Nephron (organoid): ENCODE measurements around the gene PATZ1.

Experiments
- H3K27ac Mint-ChIP-seq, 3 experiments: 2 replicates each; pipeline ENCODE4 v1.8.0; 2020; ENCODE audit warnings: mixed read lengths in 3 of 3, mild to moderate bottlenecking in 2 of 3, moderate library complexity in 1 of 3
- H3K27me3 Mint-ChIP-seq: 2 replicates; pipeline ENCODE4 v1.8.0; 2021; ENCODE audit warnings: low read depth, mild to moderate bottlenecking, moderate library complexity, mixed read lengths
- H3K36me3 Mint-ChIP-seq: 2 replicates; pipeline ENCODE4 v1.8.0; 2020; ENCODE audit warnings: low read depth, mixed read lengths
- H3K4me1 Mint-ChIP-seq: 2 replicates; pipeline ENCODE4 v1.8.0; 2020; ENCODE audit warnings: mixed read lengths
- H3K4me3 Mint-ChIP-seq, 3 experiments: 2 replicates each; pipeline ENCODE4 v1.8.0; 2020; ENCODE audit warnings: mild to moderate bottlenecking in 3 of 3, mixed read lengths in 3 of 3, moderate library complexity in 2 of 3
- H3K9me3 Mint-ChIP-seq: 2 replicates; pipeline ENCODE4 v1.8.0; 2020; ENCODE audit warnings: mixed read lengths
- TF ChIP-seq, protein P1 (sequence below), 3 experiments: fragments of 200-600 bp; sonication (generic); IDR thresholded peaks; one replicate each; pipeline ENCODE4 v1.5.0; 2021; ENCODE audit warnings: antibody characterized with exemption in 3 of 3; ENCODE audit not compliant: unreplicated experiment in 3 of 3

PATZ1 gene

DNA sequence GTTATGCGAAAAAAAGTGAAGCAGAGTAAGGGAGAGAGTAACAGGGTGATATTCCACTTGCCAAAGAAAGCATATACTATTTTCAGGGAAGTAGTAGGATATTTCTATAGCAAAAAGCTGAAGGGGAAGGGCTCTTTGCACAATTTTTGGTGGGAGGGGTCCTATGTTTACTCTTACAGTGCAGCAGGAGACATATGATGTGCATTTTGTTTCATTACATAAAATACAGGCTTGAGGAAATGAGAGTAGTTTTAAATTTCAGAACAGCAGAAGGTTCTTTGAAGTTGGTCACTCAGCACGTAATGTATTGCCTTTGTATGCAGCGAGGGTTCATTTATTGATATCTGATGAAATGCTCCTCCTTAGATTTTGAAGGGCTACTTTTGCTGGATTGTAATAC, 50.8 kb downstream of the PATZ1 start:
- no peaks in the 10 kb centered on the region for H3K9me3 Mint-ChIP-seq
- TF ChIP-seq, protein P1, sequence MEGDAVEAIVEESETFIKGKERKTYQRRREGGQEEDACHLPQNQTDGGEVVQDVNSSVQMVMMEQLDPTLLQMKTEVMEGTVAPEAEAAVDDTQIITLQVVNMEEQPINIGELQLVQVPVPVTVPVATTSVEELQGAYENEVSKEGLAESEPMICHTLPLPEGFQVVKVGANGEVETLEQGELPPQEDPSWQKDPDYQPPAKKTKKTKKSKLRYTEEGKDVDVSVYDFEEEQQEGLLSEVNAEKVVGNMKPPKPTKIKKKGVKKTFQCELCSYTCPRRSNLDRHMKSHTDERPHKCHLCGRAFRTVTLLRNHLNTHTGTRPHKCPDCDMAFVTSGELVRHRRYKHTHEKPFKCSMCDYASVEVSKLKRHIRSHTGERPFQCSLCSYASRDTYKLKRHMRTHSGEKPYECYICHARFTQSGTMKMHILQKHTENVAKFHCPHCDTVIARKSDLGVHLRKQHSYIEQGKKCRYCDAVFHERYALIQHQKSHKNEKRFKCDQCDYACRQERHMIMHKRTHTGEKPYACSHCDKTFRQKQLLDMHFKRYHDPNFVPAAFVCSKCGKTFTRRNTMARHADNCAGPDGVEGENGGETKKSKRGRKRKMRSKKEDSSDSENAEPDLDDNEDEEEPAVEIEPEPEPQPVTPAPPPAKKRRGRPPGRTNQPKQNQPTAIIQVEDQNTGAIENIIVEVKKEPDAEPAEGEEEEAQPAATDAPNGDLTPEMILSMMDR (IDR thresholded peaks at IDR 0.05; ENCODE audit: unreplicated experiment in 3 of 3): no peak
- H3K4me1 Mint-ChIP-seq: peaks cover 27% of the 10 kb centered on the region

DNA sequence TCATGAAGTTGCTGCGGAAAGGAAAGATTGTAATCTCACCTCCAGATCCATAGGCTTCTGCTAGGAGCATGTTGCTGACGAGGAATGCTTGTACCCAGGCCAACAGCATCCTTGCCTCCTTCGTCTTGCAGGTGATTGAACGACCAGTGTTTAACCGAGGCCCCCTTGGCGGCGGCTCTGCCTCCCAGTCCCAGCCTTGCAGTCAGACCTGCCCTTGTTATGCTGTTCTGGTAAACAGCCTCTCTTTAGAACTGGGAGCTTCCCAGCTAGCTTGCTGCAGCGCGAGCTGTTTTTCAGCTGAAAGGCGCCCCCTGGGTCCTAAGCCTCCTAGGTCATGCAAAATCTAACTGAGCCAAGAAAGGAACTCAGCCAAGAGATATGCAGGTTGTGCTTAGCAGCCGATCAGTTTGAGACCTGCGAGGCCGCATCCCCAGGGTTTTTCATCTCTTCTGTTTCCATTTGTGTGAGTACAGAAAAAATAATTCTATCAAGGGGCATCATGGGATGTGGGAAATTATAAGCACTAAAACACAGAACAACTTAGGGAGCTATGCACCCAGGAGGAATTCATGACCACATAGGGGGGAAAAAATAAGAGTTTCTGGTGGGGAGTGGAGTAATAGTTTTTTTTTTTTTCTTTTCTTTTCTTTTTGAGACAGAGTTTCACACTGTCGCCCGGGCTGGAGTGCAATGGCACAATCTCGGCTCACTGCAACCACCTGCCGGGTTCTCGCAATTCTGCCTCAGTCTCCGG, 53.7 kb downstream of the PATZ1 start, which contains the start of gene PIK3IP1:
PIK3IP1 (minus strand) TSS at position 253 of the 754 bp plus-strand sequence; CDS start at position 109, 144 bp downstream.
- Mint-ChIP-seq H3K9me3 (no peaks in the 10 kb centered on the region), H3K4me1 (peaks cover 28% of the 10 kb centered on the region), H3K27me3 (peaks cover 12% of the 10 kb centered on the region), H3K4me3 (peak within 1 kb of the TSS; percentile 90 to 91 (median 90)), H3K36me3 (no peaks in the 10 kb centered on the region), H3K27ac (peak within 1 kb of the TSS; percentile 37 to 72 (median 71))
- TF ChIP-seq, protein P1 (IDR thresholded peaks at IDR 0.05; ENCODE audit: unreplicated experiment in 3 of 3): peak in 2 of 3 experiments; percentile 9 to 58

More for the DNA sequence above, 50.8 kb downstream of the PATZ1 start:
- Mint-ChIP-seq H3K4me3 (no peak overlapping the region), H3K36me3 (no peaks in the 10 kb centered on the region), H3K27ac (no peak overlapping the region), H3K27me3 (peaks cover 10% of the 10 kb centered on the region)

DNA sequence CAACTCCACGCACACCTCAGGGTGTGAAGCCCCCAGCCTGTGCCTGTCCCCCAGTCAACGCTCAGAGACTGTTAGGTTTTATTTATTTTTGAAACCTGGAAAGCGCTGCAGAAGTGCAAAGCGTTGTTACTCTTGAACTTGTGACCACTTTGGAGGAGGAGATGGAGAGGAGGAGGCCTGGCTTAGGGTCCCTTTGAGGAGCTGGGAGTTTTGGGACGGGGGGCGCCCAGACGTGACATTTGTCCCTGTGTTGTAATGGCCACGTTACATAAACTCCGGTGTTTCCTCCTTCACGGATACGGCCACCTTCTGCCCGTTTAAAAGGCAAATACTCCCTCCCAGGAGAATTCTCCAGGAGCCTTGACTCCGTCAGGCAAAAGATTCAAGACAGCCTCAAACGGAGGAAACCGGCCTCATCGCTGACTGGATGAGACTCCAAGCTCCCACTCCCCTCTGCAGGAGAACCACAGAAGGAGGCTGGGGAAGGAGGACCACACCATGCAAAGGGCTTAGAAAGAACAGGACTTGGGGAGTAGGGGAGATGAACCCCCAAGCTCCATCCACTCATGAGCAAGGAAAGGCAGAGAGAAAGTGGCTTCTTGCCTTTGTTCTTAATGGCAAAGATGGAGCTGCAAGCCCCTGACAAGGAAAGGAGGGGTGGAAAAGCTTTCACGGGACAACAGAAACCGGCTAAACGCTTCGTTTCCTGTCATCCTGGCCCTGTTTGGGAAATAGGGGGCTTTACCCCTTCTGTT, 54.5 kb downstream of the PATZ1 start:
- TF ChIP-seq, protein P1 (IDR thresholded peaks at IDR 0.05; ENCODE audit: unreplicated experiment in 3 of 3): no peak
- Mint-ChIP-seq H3K4me3 (peak overlapping the region; percentile 90 to 91 (median 90)), H3K36me3 (no peaks in the 10 kb centered on the region), H3K27me3 (peaks cover 12% of the 10 kb centered on the region), H3K9me3 (no peaks in the 10 kb centered on the region), H3K4me1 (peaks cover 28% of the 10 kb centered on the region), H3K27ac (peak overlapping the region; percentile 37 to 72 (median 71))

DNA sequence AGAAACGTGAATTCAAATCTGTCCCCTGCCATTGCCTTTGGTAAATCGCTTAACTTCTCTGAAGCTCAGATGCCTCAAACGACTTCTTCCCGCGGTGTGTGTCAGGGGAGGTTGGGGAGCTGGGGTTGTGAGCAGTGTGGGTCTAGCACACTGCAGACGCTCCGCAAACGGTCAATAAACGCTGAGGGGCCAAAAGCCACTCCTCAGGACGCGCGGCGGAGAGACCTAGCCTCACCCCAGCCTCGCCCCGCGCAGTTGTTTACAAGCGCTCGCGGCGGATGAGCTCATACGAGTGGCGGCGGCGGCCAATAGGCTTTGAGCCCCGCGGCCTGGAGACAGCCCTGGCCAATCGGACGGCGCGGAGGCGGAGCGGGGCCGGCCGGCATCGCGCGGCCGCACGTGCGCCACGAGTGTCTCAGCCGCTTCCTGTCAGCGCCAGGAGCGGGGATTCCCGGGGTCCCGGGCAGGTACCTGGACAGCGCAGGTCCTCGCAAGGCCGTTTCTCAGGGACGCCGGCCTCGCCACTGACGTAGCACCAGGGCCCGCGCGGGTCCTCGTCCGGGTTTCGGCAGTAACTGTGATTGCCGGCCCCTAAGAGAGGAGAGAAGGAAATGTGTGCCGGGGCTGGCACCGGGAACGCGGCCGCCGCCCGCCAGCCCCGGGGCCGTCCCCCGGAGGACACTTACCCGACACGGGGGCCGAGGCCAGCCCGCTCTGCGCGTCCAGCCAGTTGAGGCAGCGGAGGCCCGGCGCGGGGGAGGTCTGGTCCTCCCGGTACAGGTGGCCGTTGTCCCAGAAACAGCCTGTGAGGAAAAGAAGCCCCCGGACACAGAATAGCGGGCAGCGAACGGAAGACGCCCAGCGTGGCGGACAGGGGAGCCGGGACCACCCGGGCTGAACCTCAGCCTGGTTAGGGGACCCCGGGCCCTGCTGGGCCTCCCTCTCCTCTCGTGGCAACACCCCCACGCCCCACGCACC, 55.4 kb downstream of the PATZ1 start:
- no peaks in the 10 kb centered on the region for H3K36me3 Mint-ChIP-seq
- H3K9me3 Mint-ChIP-seq: no peaks in the 10 kb centered on the region
- peak overlapping the region; percentile 84 to 91 (median 90) for H3K4me3 Mint-ChIP-seq
- peaks cover 12% of the 10 kb centered on the region for H3K27me3 Mint-ChIP-seq
- TF ChIP-seq, protein P1 (IDR thresholded peaks at IDR 0.05; ENCODE audit: unreplicated experiment in 3 of 3): no peak
- H3K4me1 Mint-ChIP-seq: peaks cover 24% of the 10 kb centered on the region
- H3K27ac Mint-ChIP-seq: peak overlapping the region; percentile 27 to 85 (median 83)

DNA sequence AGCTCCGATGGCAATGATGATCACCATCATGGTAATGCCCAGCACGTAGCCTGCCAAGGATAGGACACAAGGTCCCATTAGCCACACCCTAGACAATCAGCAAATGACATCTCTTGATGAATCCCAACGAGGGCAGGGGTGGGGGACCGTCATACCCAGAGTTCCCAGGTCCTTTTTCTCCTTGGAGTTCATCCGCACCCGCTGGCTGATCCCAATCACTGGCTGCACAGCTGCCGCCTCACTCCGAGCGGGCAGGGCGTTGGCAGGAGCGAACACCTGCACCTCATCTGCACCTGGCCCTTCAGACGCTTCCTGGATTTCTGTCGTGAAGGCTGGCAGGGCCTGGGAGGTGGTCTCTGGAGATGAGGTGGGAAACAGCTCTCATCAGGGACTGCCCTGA, 56.8 kb downstream of the PATZ1 start:
- H3K4me1 Mint-ChIP-seq: peaks cover 26% of the 10 kb centered on the region
- H3K27ac Mint-ChIP-seq: no peak overlapping the region
- H3K4me3 Mint-ChIP-seq: no peak overlapping the region
- H3K9me3 Mint-ChIP-seq: no peaks in the 10 kb centered on the region
- H3K27me3 Mint-ChIP-seq: peaks cover 12% of the 10 kb centered on the region
- TF ChIP-seq, protein P1 (IDR thresholded peaks at IDR 0.05; ENCODE audit: unreplicated experiment in 3 of 3): no peak
- no peaks in the 10 kb centered on the region for H3K36me3 Mint-ChIP-seq
